Stimulated activated CD8-positive, alpha-beta memory T cell treated with anti-CD3 and anti-CD28 coated beads, Interleukin-2, amount 100 ng/mL, for 48 hours (primary cell): ENCODE results near the gene ARHGAP42.

ENCODE experiments used
- DNase-seq, 2 donors: peaks; one replicate each; pipeline ENCODE4 v3.0.0-alpha.2; 2020; ENCODE audit warnings: low read depth in 2 of 2

ARHGAP42 gene

GRCh38 chr11:100682247-100682969 lies 4.7 kb upstream of the ARHGAP42 start:
- no peak for DNase-seq

GRCh38 chr11:100683126-100683525 lies 4.0 kb upstream of the ARHGAP42 start:
- DNase-seq, result no peak

GRCh38 chr11:100684101-100685065 lies 2.7 kb upstream of the ARHGAP42 start:
- no peak for DNase-seq

- DNase-seq, result no peak
Measured at GRCh38 chr11:100686476-100687053, 523 bp upstream of the ARHGAP42 start.

GRCh38 chr11:100687630-100688395 lies 725 bp downstream of the ARHGAP42 start:
- no peak for DNase-seq

- DNase-seq, result no peak
Measured at GRCh38 chr11:100689141-100689540, 2.1 kb downstream of the ARHGAP42 start.

- DNase-seq, result no peak
Measured at GRCh38 chr11:100691896-100692653, 5.0 kb downstream of the ARHGAP42 start.

GRCh38 chr11:100695911-100696310 lies 8.8 kb downstream of the ARHGAP42 start:
- DNase-seq, result no peak

GRCh38 chr11:100703139-100703538 lies 16.1 kb downstream of the ARHGAP42 start:
- DNase-seq, result no peak

- no peak for DNase-seq
Measured at GRCh38 chr11:100703801-100704575, 16.9 kb downstream of the ARHGAP42 start.

GRCh38 chr11:100705447-100705846 lies 18.4 kb downstream of the ARHGAP42 start:
- no peak for DNase-seq

GRCh38 chr11:100706179-100706578 lies 19.1 kb downstream of the ARHGAP42 start:
- no peak for DNase-seq

- no peak for DNase-seq
Measured at GRCh38 chr11:100709233-100709957, 22.3 kb downstream of the ARHGAP42 start.

GRCh38 chr11:100711984-100712383 lies 24.9 kb downstream of the ARHGAP42 start:
- no peak for DNase-seq

GRCh38 chr11:100712583-100712982 lies 25.5 kb downstream of the ARHGAP42 start:
- no peak for DNase-seq

- DNase-seq, result no peak
Measured at GRCh38 chr11:100715165-100715761, 28.2 kb downstream of the ARHGAP42 start.

- no peak for DNase-seq
Measured at GRCh38 chr11:100716838-100717237, 29.8 kb downstream of the ARHGAP42 start.

GRCh38 chr11:100719362-100719761 lies 32.3 kb downstream of the ARHGAP42 start:
- DNase-seq, result no peak

GRCh38 chr11:100719809-100720221 lies 32.7 kb downstream of the ARHGAP42 start:
- no peak for DNase-seq
